ENCODE data around the gene SP9.

DNA sequence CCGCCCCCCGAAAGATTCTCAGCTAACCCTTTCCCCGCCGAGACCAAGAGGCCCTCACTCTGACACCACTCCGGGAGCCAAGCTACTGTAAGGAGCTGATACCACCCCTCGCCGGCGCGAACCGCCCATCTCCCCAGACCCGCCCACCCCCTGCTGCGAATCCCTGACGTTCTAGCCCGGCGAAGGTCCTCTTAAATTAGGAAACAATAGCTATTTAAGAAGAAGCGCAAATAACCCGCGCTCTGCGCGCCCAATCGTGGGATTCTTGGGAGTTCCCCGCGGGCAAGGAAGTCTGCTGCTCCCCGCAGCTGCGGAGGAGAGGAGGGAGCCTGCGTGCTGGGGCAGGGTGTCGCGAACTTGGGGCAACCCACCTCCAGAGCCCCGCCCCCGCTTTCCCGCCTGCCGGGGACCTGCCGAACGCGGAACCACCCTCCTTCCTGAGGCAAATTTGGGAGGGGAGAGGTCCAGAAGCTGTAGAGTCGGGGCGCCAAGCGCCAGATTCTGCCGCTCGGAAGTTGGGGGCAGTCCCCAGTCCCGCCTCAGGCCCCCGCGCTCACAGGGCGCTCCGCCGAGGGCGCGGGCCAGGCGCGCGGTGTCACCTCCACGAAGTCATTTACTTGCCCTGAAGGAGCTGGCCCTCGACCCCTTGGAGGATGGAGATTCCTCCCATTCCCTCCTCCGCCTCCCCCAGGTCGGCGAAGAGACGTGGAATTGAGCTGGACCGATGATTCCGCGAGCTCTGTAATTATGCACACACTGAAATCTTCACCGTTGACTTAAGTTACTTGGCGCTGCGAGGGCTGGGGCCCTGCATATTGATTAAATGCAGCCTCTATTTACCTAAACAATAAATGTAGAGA lies 8.4 kb upstream of the SP9 start:
- TF ChIP-seq, protein P1, sequence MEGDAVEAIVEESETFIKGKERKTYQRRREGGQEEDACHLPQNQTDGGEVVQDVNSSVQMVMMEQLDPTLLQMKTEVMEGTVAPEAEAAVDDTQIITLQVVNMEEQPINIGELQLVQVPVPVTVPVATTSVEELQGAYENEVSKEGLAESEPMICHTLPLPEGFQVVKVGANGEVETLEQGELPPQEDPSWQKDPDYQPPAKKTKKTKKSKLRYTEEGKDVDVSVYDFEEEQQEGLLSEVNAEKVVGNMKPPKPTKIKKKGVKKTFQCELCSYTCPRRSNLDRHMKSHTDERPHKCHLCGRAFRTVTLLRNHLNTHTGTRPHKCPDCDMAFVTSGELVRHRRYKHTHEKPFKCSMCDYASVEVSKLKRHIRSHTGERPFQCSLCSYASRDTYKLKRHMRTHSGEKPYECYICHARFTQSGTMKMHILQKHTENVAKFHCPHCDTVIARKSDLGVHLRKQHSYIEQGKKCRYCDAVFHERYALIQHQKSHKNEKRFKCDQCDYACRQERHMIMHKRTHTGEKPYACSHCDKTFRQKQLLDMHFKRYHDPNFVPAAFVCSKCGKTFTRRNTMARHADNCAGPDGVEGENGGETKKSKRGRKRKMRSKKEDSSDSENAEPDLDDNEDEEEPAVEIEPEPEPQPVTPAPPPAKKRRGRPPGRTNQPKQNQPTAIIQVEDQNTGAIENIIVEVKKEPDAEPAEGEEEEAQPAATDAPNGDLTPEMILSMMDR (IDR thresholded peaks at IDR 0.05) = no peak
- no peak for TF ChIP-seq POLR2A (IDR thresholded peaks at IDR 0.05)

Measured in adrenal gland (tissue), 5 donors.